Measurements from ENCODE around the gene HGD. TPM values are rescaled to one million over a fixed set of nuclear protein-coding genes. Genes with fewer than 3 reads are reported as not detected.

The HGD gene
- polyA plus RNA-seq, 1 of the 3 experiments (the other 2 are of a cell fraction), result not detected

DNA sequence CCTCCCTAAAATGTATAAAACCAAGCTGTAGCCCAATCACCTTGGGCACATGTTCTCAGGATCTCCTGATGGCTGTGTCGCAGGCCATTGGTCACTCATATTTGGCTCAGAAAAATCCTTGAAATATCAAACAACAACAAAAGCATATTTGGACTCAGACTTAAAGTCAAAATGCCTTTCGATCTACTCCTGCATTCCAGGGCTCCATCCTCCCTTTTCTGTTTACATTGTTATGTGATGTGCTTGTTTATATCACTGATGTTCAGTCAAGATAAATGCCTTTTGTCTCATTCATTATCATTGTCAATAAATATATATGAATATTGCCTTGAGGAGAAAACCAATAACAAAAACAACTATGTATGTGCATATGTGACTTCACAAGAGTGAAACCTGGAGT is 31.7 kb downstream of the HGD start:
- WGBS (ENCODE audit: low lambda C conversion rate), result 52% methylated on average over 2 of the region's 2 CpGs
- POLR2A ChIA-PET, result no interaction called here
- CTCF ChIA-PET, result no interaction called here
- no peak for DNase-seq
- TF ChIP-seq IRF3 (IDR thresholded peaks at IDR 0.05; ENCODE audit: low read depth, low read length), result no peak
- TF ChIP-seq NFIC (IDR thresholded peaks at IDR 0.05; ENCODE audit: borderline replicate concordance), result no peak
- TF ChIP-seq MEF2A (IDR thresholded peaks at IDR 0.05; ENCODE audit: borderline replicate concordance, low read depth), result no peak
- no peak for TF ChIP-seq SIN3A (IDR thresholded peaks at IDR 0.05; ENCODE audit: borderline replicate concordance, low read depth, low read length)
- TF ChIP-seq MXI1 (IDR thresholded peaks at IDR 0.05; ENCODE audit: low read depth, low read length), result no peak
- no peak for TF ChIP-seq NRF1 (IDR thresholded peaks at IDR 0.05; ENCODE audit: low read depth, low read length)
- TF ChIP-seq TCF12 (IDR thresholded peaks at IDR 0.05), result no peak
- Histone ChIP-seq H3K79me2 (ENCODE audit: insufficient read depth) (no peaks in the 10 kb centered on the region), H3K4me1 (ENCODE audit: control insufficient read depth in 1 of 2, insufficient read depth in 2 of 2, low read depth in 1 of 2, low read length in 1 of 2) (peaks cover 0 to 10% of the 10 kb centered on the region in 2 experiments; a peak in 2 of 4 replicates), H3K9me2 (no peaks in the 10 kb centered on the region), H3K9me3 (no peaks in the 10 kb centered on the region), H3K9ac (no peak overlapping the region), H4K20me1 (ENCODE audit: insufficient read depth) (no peaks in the 10 kb centered on the region), H2AFZ (ENCODE audit: low read depth) (no peak overlapping the region), H3K27ac (ENCODE audit: low read depth in 2 of 2, low read length in 1 of 2) (no peak overlapping the region), H3F3A (replicated peaks; ENCODE audit: insufficient read depth) (no peaks in the 10 kb centered on the region), H3K36me3 (replicated peaks in 1 of 2; ENCODE audit: control insufficient read depth in 1 of 2, insufficient read depth in 2 of 2, low read length in 1 of 2) (no peaks in the 10 kb centered on the region), H3K4me2 (no peak overlapping the region), H3K27me3 (ENCODE audit: insufficient read depth) (no peaks in the 10 kb centered on the region), H3K4me3 (ENCODE audit: low read depth in 2 of 2, low read length in 1 of 2) (no peak overlapping the region)

GRCh38 chr3:120649830-120650233 is 32.2 kb downstream of the HGD start:
- H3K27me3 ChIP-seq (ENCODE audit: insufficient read depth), result no peaks in the 10 kb centered on the region
- no peak overlapping the region for H3K9ac ChIP-seq
- ChIA-PET POLR2A (no interaction called here), CTCF (no interaction called here)
- H3K4me1 ChIP-seq (ENCODE audit: control insufficient read depth in 1 of 2, insufficient read depth in 2 of 2, low read depth in 1 of 2, low read length in 1 of 2), result peaks cover 0 to 10% of the 10 kb centered on the region in 2 experiments; a peak in 2 of 4 replicates
- H3K9me3 ChIP-seq, result no peaks in the 10 kb centered on the region
- H3K9me2 ChIP-seq, result no peaks in the 10 kb centered on the region
- H3K4me3 ChIP-seq (ENCODE audit: low read depth in 2 of 2, low read length in 1 of 2), result no peak overlapping the region
- no peak overlapping the region for H3K27ac ChIP-seq (ENCODE audit: low read depth in 2 of 2, low read length in 1 of 2)
- no peak overlapping the region for H2AFZ ChIP-seq (ENCODE audit: low read depth)
- TF ChIP-seq POLR2AphosphoS5 (IDR thresholded peaks at IDR 0.05; ENCODE audit: low read depth, low read length) (no peak), NFIC (IDR thresholded peaks at IDR 0.05; ENCODE audit: borderline replicate concordance) (no peak), SIN3A (IDR thresholded peaks at IDR 0.05; ENCODE audit: borderline replicate concordance, low read depth, low read length) (no peak), SMC3 (IDR thresholded peaks at IDR 0.05; ENCODE audit: low read depth, low read length) (no peak), YY1 (IDR thresholded peaks at IDR 0.05; ENCODE audit: low read depth) (no peak), IRF3 (IDR thresholded peaks at IDR 0.05; ENCODE audit: low read depth, low read length) (no peak), MXI1 (IDR thresholded peaks at IDR 0.05; ENCODE audit: low read depth, low read length) (no peak), FOXM1 (IDR thresholded peaks at IDR 0.05; ENCODE audit: low read depth) (no peak), FOSL2 (IDR thresholded peaks at IDR 0.05; ENCODE audit: borderline replicate concordance, low read depth) (no peak)
- no peaks in the 10 kb centered on the region for H3F3A ChIP-seq (replicated peaks; ENCODE audit: insufficient read depth)
- no peaks in the 10 kb centered on the region for H3K79me2 ChIP-seq (ENCODE audit: insufficient read depth)
- no peaks in the 10 kb centered on the region for H3K36me3 ChIP-seq (replicated peaks in 1 of 2; ENCODE audit: control insufficient read depth in 1 of 2, insufficient read depth in 2 of 2, low read length in 1 of 2)
- H3K4me2 ChIP-seq, result no peak overlapping the region
- H4K20me1 ChIP-seq (ENCODE audit: insufficient read depth), result no peaks in the 10 kb centered on the region
- 28% methylated on average over 3 of the region's 3 CpGs for WGBS (ENCODE audit: low lambda C conversion rate)
- no peak for DNase-seq

Measured in SK-N-SH (cell line).